Lower leg skin (tissue), 4 donors: ENCODE data around the gene CERS5. TPM values are rescaled to one million over a fixed set of nuclear protein-coding genes. Genes with fewer than 3 reads are reported as not detected.

Experiments used
- DNase-seq, 2 donors: peaks; one replicate each; pipeline ENCODE4 v3.0.0-alpha.2; 2019; ENCODE audit warnings: low spot score in 2 of 2
- H3K4me3 ChIP-seq: fragments of 200-600 bp; sonication (generic); 2 replicates; pipeline ENCODE4 v1.5.1; 2017; ENCODE audit warnings: mild to moderate bottlenecking, low read depth; ENCODE audit not compliant: poor library complexity, severe bottlenecking
- POLR2A ChIP-seq, 2 donors: fragments of 450-650 bp; IDR thresholded peaks; one replicate each; pipeline ENCODE4 v1.6.1; 2016 to 2017; ENCODE audit warnings: antibody characterized with exemption in 2 of 2, mild to moderate bottlenecking in 1 of 2, moderate library complexity in 1 of 2
- WGBS, 2 donors: methylation state at CpG; one replicate each; pipeline ENCODE4 v1.1.5; 2018; 5-methylcytosine and 5-hydroxymethylcytosine counted together
- intact Hi-C: fragments of 100-400 bp; cut with DNase I; formaldehyde crosslinking; loops from one replicate; pipeline ENCODE4 v1.15.0; 2023; ENCODE audit warnings: low total_unique reads
- total RNA-seq, 4 donors: library from RNA; depleted of rRNA; stranded (reverse); fragments of >200 nt; gene quantifications; one replicate each; pipeline ENCODE4 v1.1.0, GENCODE V29; 2016
- TF ChIP-seq, protein P1 (sequence below), 3 donors: fragments of 450-650 bp; IDR thresholded peaks; one replicate each; pipeline ENCODE4 v1.5.1; 2016; ENCODE audit warnings: antibody characterized with exemption in 3 of 3, mild to moderate bottlenecking in 3 of 3, moderate library complexity in 2 of 3

CERS5 gene
- total RNA-seq, 4 donors from 2014 or later = 31.8 to 34.5 (median 32.5) TPM

DNA sequence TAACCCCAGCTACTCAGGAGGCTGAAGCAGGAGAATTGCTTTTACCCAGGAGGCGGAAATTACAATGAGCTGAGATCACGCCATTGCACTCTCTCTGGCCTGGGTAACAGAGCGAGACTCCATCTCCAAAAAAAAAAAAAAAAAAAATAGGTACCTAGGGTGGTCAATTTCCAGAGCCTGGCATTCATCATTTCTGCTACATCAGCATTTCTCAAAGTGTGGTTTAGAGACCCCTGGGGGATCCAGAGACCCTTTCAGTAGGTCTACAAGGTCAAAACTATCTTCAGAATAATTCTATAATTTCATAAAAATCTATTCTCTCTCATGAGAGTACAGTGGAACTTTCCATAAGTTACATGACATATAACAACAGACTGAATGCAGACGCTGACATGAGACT is 19.9 kb downstream of the CERS5 start:
- intact Hi-C loops = no loop called here
- TF ChIP-seq POLR2A (IDR thresholded peaks at IDR 0.05) = no peak
- TF ChIP-seq, protein P1, sequence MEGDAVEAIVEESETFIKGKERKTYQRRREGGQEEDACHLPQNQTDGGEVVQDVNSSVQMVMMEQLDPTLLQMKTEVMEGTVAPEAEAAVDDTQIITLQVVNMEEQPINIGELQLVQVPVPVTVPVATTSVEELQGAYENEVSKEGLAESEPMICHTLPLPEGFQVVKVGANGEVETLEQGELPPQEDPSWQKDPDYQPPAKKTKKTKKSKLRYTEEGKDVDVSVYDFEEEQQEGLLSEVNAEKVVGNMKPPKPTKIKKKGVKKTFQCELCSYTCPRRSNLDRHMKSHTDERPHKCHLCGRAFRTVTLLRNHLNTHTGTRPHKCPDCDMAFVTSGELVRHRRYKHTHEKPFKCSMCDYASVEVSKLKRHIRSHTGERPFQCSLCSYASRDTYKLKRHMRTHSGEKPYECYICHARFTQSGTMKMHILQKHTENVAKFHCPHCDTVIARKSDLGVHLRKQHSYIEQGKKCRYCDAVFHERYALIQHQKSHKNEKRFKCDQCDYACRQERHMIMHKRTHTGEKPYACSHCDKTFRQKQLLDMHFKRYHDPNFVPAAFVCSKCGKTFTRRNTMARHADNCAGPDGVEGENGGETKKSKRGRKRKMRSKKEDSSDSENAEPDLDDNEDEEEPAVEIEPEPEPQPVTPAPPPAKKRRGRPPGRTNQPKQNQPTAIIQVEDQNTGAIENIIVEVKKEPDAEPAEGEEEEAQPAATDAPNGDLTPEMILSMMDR (IDR thresholded peaks at IDR 0.05) = no peak
- WGBS, 2 donors = 98 to 99% methylated on average over 4 of the region's 4 CpGs
- no peak overlapping the region for H3K4me3 ChIP-seq
- DNase-seq = no peak

DNA sequence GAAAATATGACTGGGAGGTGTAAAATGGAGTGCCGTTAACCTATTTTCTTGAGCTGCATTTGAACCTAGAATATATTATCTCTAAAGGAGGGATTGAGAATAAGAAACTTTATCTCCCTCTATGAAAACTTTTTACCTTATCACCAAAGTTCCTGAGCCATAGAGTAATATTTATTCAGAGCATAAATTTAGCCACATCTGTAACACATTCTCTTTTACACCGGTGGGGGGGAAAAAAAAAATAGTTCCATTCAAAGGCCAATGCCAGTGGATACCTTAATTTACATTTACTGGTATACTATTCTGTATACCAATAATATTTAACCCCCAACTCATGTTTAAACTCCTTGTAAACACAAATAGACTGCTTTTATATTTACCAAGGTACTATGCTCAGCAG is 21.7 kb downstream of the CERS5 start:
- intact Hi-C loops = no loop called here
- no peak for TF ChIP-seq POLR2A (IDR thresholded peaks at IDR 0.05)
- TF ChIP-seq, protein P1 (IDR thresholded peaks at IDR 0.05) = no peak
- no peak for DNase-seq
- no peak overlapping the region for H3K4me3 ChIP-seq
- WGBS, 2 donors = 83% methylated on average over 2 of the region's 2 CpGs

DNA sequence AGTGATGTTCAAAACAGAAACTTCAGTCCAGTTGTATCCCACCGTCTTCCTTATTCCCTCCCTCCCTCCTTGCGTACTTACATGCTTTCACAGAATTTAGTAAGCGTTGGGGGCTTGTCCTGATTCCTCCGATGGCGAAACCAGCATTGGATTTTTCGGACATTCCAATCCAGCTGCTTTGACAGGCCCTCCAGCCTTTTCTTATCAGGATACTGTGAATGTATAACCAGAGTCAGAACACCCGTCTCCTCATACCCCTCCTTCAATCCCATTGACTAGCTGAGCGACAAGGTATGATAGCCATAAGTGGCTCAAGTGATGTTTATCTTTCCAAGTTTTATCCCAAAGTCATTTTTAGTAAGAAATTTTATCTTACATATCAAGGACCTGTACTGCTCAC is 24.2 kb downstream of the CERS5 start:
- no peak overlapping the region for H3K4me3 ChIP-seq
- WGBS, 2 donors = 84 to 92% methylated on average over 8 of the region's 8 CpGs
- no peak for TF ChIP-seq POLR2A (IDR thresholded peaks at IDR 0.05)
- TF ChIP-seq, protein P1 (IDR thresholded peaks at IDR 0.05) = no peak
- peak in 1 of 2 donors; percentile 13 for DNase-seq
- intact Hi-C loops = no loop called here

DNA sequence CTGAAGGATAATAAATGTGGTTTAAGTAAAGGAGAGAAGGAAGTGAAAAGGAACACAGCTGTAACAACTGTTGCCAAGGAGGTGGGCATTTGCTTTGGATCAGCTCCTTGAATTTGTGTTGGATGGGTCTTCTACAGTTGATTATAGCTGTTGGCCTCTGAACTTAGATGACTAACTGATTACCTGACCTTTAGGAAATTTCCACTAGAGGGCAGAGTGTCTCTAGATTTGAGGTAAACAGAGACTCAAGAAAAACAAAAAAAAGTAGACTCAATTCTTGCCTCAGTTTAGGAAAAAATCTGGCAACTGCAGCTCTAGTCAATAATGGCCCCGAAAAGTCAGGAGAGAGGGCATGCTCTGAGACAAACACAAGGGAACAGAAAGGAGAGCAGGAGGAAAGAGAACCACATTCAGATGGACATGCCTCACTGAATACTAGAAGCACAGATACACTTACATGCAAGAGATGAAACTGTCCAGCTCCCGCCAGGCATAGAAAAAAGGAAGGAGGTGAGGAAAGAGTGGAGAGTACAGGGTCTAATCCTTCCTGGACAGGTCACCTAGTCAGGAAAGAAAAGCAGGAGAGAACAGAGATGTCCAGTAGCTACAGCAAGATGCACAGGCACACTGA is 34.5 kb downstream of the CERS5 start:
- no peak for TF ChIP-seq POLR2A (IDR thresholded peaks at IDR 0.05)
- TF ChIP-seq, protein P1 (IDR thresholded peaks at IDR 0.05) = no peak
- peak in 1 of 2 donors; percentile 18 for DNase-seq
- no peak overlapping the region for H3K4me3 ChIP-seq
- 86 to 94% methylated on average over 2 of the region's 2 CpGs for WGBS, 2 donors
- intact Hi-C loops = no loop called here

DNA sequence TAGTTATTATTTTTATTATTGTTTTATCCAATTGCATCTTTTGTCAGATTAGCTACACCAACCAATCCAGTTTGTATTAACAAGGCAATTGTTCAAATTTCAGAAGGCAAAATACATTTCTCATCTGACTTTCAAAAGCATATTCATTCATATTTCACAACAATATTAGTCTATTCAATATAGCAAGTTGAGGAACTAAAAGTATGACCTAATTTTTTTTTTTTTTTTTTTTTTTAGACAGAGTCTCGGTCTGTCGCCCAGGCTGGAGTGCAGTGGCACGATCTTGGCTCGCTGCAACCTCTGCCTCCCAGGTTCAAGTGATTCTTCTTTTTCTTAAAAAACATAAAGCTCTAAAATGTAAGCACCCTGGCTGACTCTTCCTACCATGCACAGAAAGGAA is 37.9 kb downstream of the CERS5 start:
- TF ChIP-seq, protein P1 (IDR thresholded peaks at IDR 0.05) = no peak
- no peak for TF ChIP-seq POLR2A (IDR thresholded peaks at IDR 0.05)
- peak in 1 of 2 donors; percentile 15 for DNase-seq
- intact Hi-C loops = no loop called here
- WGBS, 2 donors = 46 to 49% methylated on average over 4 of the region's 4 CpGs
- H3K4me3 ChIP-seq = no peak overlapping the region

DNA sequence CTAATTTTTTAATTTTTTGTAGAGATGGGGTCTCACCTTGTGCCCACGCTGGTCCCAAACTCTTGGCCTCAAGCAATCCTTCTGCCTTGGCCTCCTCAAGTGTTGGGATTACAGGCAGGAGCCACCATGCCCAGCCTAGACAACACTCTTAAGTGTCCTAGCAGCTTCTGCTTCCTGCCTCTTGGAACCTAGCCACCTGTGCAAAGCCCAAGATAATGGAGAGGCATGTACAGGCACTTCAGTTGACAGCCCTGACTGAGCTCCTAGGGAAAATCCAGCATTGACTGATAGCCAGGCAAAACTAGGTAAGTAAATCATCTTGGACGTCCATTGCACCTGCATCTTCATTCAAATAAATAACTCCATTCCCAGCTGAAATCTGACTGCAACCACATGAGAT is 39.6 kb downstream of the CERS5 start:
- WGBS, 2 donors = 47 to 51% methylated on average over 2 of the region's 2 CpGs
- intact Hi-C loops = no loop called here
- no peak for TF ChIP-seq POLR2A (IDR thresholded peaks at IDR 0.05)
- TF ChIP-seq, protein P1 (IDR thresholded peaks at IDR 0.05) = no peak
- no peak overlapping the region for H3K4me3 ChIP-seq
- peak in 1 of 2 donors; percentile 77 for DNase-seq
